Osteoblast (primary cell): ENCODE data around the gene GNB5. TPM values are rescaled to one million over a fixed set of nuclear protein-coding genes. Genes with fewer than 3 reads are reported as not detected.

Source experiments
- DNase-seq: peaks from one replicate; pipeline ENCODE4 v3.0.0; 2011; ENCODE audit warnings: low spot score, mixed read lengths; ENCODE audit not compliant: insufficient read length; ENCODE audit errors: missing footprints
- H2AFZ ChIP-seq: 2 replicates; pipeline ENCODE4 v1.6.0; 2011; ENCODE audit warnings: mild to moderate bottlenecking, low read length
- H3K27ac ChIP-seq: 2 replicates; pipeline ENCODE4 v1.5.1; 2011; ENCODE audit warnings: mild to moderate bottlenecking, low read depth, low read length, moderate library complexity
- H3K27me3 ChIP-seq: 2 replicates; pipeline ENCODE4 v1.6.0; 2012; ENCODE audit warnings: mild to moderate bottlenecking, control low read depth, inconsistent platforms, low read length, moderate library complexity; ENCODE audit not compliant: insufficient read depth
- H3K36me3 ChIP-seq: 2 replicates; pipeline ENCODE4 v1.5.1; 2011; ENCODE audit warnings: mild to moderate bottlenecking, low read length, control low read depth, moderate library complexity; ENCODE audit not compliant: insufficient read depth
- H3K4me1 ChIP-seq: 2 replicates; pipeline ENCODE4 v1.5.1; 2011; ENCODE audit warnings: mild to moderate bottlenecking, low read length, control low read depth, moderate library complexity; ENCODE audit not compliant: insufficient read depth
- H3K4me2 ChIP-seq: 2 replicates; pipeline ENCODE4 v1.6.0; 2011; ENCODE audit warnings: mild to moderate bottlenecking, low read length; ENCODE audit not compliant: insufficient read depth
- H3K4me3 ChIP-seq: fragments of 200-600 bp; sonication (generic); 3 replicates; pipeline ENCODE4 v1.5.1; 2012; ENCODE audit warnings: mild to moderate bottlenecking, low read length, inconsistent platforms; ENCODE audit not compliant: insufficient read depth
- H3K79me2 ChIP-seq: 2 replicates; pipeline ENCODE4 v1.6.0; 2012; ENCODE audit warnings: mild to moderate bottlenecking, low read length, control low read depth, inconsistent platforms; ENCODE audit not compliant: insufficient read depth
- H3K9me3 ChIP-seq: 2 replicates; pipeline ENCODE4 v1.5.1; 2011; ENCODE audit warnings: low read depth, low read length, control low read depth
- H4K20me1 ChIP-seq: 2 replicates; pipeline ENCODE4 v1.6.0; 2012; ENCODE audit warnings: mild to moderate bottlenecking, low read length, control low read depth; ENCODE audit not compliant: insufficient read depth
- CTCF ChIP-seq: IDR thresholded peaks from 2 replicates; pipeline ENCODE4 v1.5.1; 2011; ENCODE audit warnings: mild to moderate bottlenecking, low read depth, low read length, moderate library complexity; ENCODE audit errors: extremely low read depth
- small RNA-seq: library from RNA; depleted of rRNA; stranded (forward); fragments of <200 nt; gene quantifications from one replicate; pipeline ENCODE3, GENCODE V24; 2012
- total RNA-seq: library from RNA; depleted of rRNA; stranded (reverse); fragments of >200 nt; gene quantifications from 2 replicates; pipeline ENCODE4 v1.2.3, GENCODE V29; 2012

The GNB5 gene
- total RNA-seq, 1 donor: 26.4 TPM

GRCh38 chr15:52067545-52067926 lies 123.7 kb downstream of the GNB5 start:
- H3K36me3 ChIP-seq: peaks cover 11% of the 10 kb centered on the region
- no peaks in the 10 kb centered on the region for H3K4me1 ChIP-seq
- H3K4me2 ChIP-seq: no peak overlapping the region
- no peak overlapping the region for H2AFZ ChIP-seq
- no peaks in the 10 kb centered on the region for H4K20me1 ChIP-seq
- no peak for TF ChIP-seq CTCF
- H3K27me3 ChIP-seq: no peaks in the 10 kb centered on the region
- H3K9me3 ChIP-seq: no peaks in the 10 kb centered on the region
- DNase-seq: no peak
- no peak overlapping the region for H3K4me3 ChIP-seq
- H3K79me2 ChIP-seq: no peaks in the 10 kb centered on the region
- no peak overlapping the region for H3K27ac ChIP-seq

GRCh38 chr15:52066842-52067544 lies 124.2 kb downstream of the GNB5 start:
- no peak for DNase-seq
- H3K4me1 ChIP-seq: no peaks in the 10 kb centered on the region
- no peaks in the 10 kb centered on the region for H4K20me1 ChIP-seq
- no peak for TF ChIP-seq CTCF
- H2AFZ ChIP-seq: no peak overlapping the region
- H3K4me3 ChIP-seq: no peak overlapping the region
- no peaks in the 10 kb centered on the region for H3K79me2 ChIP-seq
- no peak overlapping the region for H3K4me2 ChIP-seq
- H3K36me3 ChIP-seq: peaks cover 15% of the 10 kb centered on the region
- H3K27me3 ChIP-seq: no peaks in the 10 kb centered on the region
- H3K27ac ChIP-seq: no peak overlapping the region
- H3K9me3 ChIP-seq: no peaks in the 10 kb centered on the region

Small RNA genes within 50 kb of the gene (small RNA-seq; reads per million reads assigned to genes)
- not detected for gene RF00019

Other genes starting within 250 kb of the GNB5 start
- 15.6 and 16.3 TPM in 2 replicates for gene LEO1, start 219.6 kb downstream of the GNB5 start, total RNA-seq
- gene MAPK6, start 172.2 kb downstream of the GNB5 start, total RNA-seq: 77.2 and 86.9 TPM in 2 replicates
- not detected in 2 replicates for gene BCL2L10, start 78.6 kb downstream of the GNB5 start, total RNA-seq
- gene MYO5C, start 104.4 kb upstream of the GNB5 start, total RNA-seq: under 0.01 TPM in 2 replicates